Esophagus squamous epithelium (tissue), 5 donors: ENCODE data around the gene SLC25A22. TPM values are rescaled to one million over a fixed set of nuclear protein-coding genes. Genes with fewer than 3 reads are reported as not detected.

Source experiments
- DNase-seq: peaks from one replicate; lab custom pipeline; 2025; lab: John Stamatoyannopoulos, UW
- H3K27ac ChIP-seq, 4 donors: fragments of 200-600 bp; sonication (generic); one replicate each; pipeline ENCODE4 v1.5.1; 2016 to 2019; ENCODE audit warnings: mild to moderate bottlenecking in 1 of 4
- H3K27me3 ChIP-seq, 4 donors: fragments of 200-600 bp; sonication (generic); 1 replicate in 3 of 4; 2 replicates in 1 of 4; pipeline versions ENCODE4 v1.5.1 to v1.6.0; 2017 to 2021; ENCODE audit warnings: antibody characterized with exemption in 1 of 4
- H3K36me3 ChIP-seq, 3 donors: fragments of 200-600 bp; sonication (generic); one replicate each; pipeline ENCODE4 v1.5.1; 2016 to 2019
- H3K4me1 ChIP-seq, 3 donors: fragments of 200-600 bp; sonication (generic); one replicate each; pipeline ENCODE4 v1.5.1; 2017 to 2019
- H3K4me3 ChIP-seq, 4 donors: fragments of 200-600 bp; sonication (generic); 1 replicate in 3 of 4; 2 replicates in 1 of 4; pipeline ENCODE4 v1.5.1; 2016 to 2019; ENCODE audit warnings: mild to moderate bottlenecking in 2 of 4, moderate library complexity in 1 of 4
- H3K9me3 ChIP-seq, 3 donors: fragments of 200-600 bp; sonication (generic); one replicate each; pipeline ENCODE4 v1.5.1; 2016 to 2019
- POLR2A ChIP-seq, 4 donors: fragments of 450-650 bp; IDR thresholded peaks; one replicate each; pipeline ENCODE4 v1.6.1; 2017; ENCODE audit warnings: antibody characterized with exemption in 4 of 4, mild to moderate bottlenecking in 4 of 4, moderate library complexity in 3 of 4
- WGBS, 2 donors: methylation state at CpG; one replicate each; pipeline ENCODE4 v1.1.5; 2018; 5-methylcytosine and 5-hydroxymethylcytosine counted together
- intact Hi-C: fragments of 100-400 bp; cut with DNase I; formaldehyde crosslinking; loops from one replicate; pipeline ENCODE4 v1.15.0; 2022
- total RNA-seq, 4 donors: library from RNA; depleted of rRNA; stranded (reverse); fragments of >200 nt; gene quantifications; one replicate each; pipeline ENCODE4 v1.1.0, GENCODE V29; 2016
- TF ChIP-seq, protein P1 (sequence below), 6 experiments: fragments of 450-650 bp in 4 of 6; fragments of 200-600 bp in 2 of 6; sonication (generic) in 2 of 6; IDR thresholded peaks; one replicate each; pipeline ENCODE4 v1.5.1; 2016 to 2019; ENCODE audit warnings: antibody characterized with exemption in 6 of 6, mild to moderate bottlenecking in 4 of 6, moderate library complexity in 4 of 6
- donor health status: DM: yes; HTN: yes; CAD: no.

SLC25A22 gene
- total RNA-seq, 4 donors from 2014 or later = 4.0 to 14.7 (median 9.8) TPM

DNA sequence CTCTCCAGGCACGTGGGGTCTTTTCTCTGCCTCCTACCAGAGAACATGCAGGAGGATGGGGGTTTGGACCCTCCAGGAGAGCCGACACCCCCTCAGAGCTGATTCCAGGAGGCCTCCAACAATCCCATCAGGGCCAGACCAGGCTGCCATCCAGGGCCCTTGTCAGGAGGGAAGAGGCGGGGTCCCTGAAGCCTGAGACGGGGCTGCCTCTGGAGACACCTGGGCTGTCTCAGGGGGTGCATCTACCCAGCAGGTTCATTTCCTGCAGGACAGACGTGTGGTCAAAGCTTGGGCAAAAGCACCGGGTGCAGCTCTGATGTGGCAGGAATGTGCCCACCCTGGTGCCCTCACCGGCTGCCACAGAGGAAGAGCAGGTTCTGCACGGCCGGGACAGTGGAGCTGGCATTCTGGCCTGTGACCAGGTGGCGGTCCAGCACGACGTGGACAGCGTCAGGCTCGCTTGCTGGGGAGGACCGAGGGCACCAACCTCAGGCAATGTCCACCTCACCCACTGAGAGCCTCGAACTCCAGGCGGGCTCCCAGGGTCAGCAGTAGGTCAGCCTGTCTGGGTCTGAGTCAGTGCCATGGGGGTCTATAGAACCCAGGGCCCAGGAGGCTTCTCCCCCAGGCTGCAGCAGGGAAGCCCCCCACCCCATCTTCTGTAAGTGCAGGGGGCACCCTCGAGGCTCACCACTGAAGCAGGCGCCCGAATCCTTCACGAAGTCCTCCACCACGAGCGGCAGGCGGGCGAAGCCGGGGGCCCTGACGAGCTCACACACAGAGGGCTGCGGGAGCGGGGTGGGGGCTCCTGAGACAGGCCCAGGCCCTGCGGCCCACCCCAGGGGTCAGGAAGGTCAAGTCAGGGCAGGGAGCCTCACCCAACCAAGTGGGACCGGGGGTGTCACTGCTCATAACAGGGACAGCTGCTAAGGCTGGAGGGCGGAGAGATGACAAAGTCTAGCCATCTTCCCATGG lies 27.2 kb downstream of the SLC25A22 start:
- Histone ChIP-seq H3K36me3 (peaks cover 15 to 90% (median 34%) of the 10 kb centered on the region in 3 donors), H3K27ac (no peak overlapping the region), H3K4me3 (no peak overlapping the region), H3K27me3 (no peaks in the 10 kb centered on the region), H3K9me3 (no peaks in the 10 kb centered on the region), H3K4me1 (peaks cover 9 to 40% (median 12%) of the 10 kb centered on the region in 3 donors)
- DNase-seq = no peak
- TF ChIP-seq, protein P1, sequence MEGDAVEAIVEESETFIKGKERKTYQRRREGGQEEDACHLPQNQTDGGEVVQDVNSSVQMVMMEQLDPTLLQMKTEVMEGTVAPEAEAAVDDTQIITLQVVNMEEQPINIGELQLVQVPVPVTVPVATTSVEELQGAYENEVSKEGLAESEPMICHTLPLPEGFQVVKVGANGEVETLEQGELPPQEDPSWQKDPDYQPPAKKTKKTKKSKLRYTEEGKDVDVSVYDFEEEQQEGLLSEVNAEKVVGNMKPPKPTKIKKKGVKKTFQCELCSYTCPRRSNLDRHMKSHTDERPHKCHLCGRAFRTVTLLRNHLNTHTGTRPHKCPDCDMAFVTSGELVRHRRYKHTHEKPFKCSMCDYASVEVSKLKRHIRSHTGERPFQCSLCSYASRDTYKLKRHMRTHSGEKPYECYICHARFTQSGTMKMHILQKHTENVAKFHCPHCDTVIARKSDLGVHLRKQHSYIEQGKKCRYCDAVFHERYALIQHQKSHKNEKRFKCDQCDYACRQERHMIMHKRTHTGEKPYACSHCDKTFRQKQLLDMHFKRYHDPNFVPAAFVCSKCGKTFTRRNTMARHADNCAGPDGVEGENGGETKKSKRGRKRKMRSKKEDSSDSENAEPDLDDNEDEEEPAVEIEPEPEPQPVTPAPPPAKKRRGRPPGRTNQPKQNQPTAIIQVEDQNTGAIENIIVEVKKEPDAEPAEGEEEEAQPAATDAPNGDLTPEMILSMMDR (IDR thresholded peaks at IDR 0.05) = no peak
- no peak for TF ChIP-seq POLR2A (IDR thresholded peaks at IDR 0.05)
- intact Hi-C loops = no loop called here
- WGBS, 2 donors = 84% methylated on average over 7 of the region's 32 CpGs; no CpG with 5 or more reads in 1 of the 2 donors

DNA sequence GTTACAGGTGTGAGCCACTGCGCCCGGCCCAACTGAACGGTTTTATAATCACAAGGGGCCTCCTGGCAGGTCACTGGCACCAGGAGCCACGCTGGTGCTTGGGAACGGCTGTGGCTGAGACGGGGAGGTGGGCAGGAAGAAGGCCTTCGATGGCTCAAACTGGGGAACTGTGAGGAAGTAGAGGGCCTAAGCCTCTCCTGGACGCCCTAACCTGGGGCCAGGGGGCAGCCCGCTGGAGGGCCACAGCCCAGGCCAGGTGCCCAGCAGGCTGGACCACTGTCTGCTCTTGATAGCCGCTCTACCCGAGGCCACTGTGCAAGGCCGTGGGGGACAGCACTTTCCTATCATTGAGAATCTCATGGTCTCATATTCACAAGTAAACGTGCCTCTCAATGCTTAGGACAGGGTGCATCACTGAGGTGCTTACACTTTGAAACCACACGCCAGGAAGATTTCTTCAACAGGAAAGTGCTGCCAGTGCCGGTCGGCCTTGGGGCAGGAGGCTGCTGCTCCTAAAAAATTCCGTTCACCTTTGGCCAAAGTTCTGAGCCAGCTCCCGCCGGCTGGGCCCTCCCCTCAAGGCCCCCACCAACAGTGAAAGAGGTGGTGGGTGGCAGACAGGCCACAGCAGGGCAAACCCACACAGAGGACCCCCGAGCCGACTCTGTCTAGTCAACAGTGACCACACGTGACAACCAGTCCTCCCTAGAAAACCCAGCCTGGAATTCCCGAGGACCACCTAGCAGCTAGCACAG lies 28.0 kb downstream of the SLC25A22 start:
- intact Hi-C loops = no loop called here
- TF ChIP-seq, protein P1 (IDR thresholded peaks at IDR 0.05) = no peak
- no peak for TF ChIP-seq POLR2A (IDR thresholded peaks at IDR 0.05)
- peaks cover 3 to 39% (median 4%) of the 10 kb centered on the region in 3 donors for H3K4me1 ChIP-seq
- H3K27ac ChIP-seq = no peak overlapping the region
- DNase-seq = no peak
- WGBS, 2 donors = 90 to 92% methylated on average over 4 to 5 of the region's 23 CpGs
- H3K9me3 ChIP-seq = no peaks in the 10 kb centered on the region
- H3K27me3 ChIP-seq = no peaks in the 10 kb centered on the region
- peaks cover 24 to 99% (median 41%) of the 10 kb centered on the region in 3 donors for H3K36me3 ChIP-seq
- H3K4me3 ChIP-seq = no peak overlapping the region

DNA sequence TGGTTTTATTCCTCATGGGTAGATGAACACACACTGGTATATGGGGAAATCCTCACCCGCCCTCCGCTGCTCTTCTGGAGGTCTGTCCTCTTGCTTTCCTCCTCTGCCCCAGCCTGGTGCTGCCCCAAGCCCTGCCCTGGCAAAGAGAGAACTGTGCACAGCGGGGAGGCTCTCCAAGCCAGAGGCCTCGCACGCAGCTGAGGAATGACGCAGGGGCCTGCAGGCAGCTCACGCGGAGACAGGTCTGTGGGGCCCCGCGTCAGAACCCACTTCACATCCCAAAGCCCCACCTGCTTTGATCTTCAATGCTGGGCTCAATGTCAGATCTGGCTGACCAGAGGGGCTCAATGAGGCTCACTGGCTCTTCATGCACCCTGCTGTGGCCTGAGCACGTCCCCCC lies 30.8 kb downstream of the SLC25A22 start:
- 71 to 100% methylated on average over 2 to 4 of the region's 11 CpGs for WGBS, 2 donors
- no peaks in the 10 kb centered on the region for H3K27me3 ChIP-seq
- peaks cover 33 to 97% (median 48%) of the 10 kb centered on the region in 3 donors for H3K36me3 ChIP-seq
- no peak for DNase-seq
- peaks cover 0 to 36% (median 7%) of the 10 kb centered on the region in 3 donors for H3K4me1 ChIP-seq
- no peak overlapping the region for H3K27ac ChIP-seq
- intact Hi-C loops = no loop called here
- H3K4me3 ChIP-seq = no peak overlapping the region
- no peaks in the 10 kb centered on the region for H3K9me3 ChIP-seq
- no peak for TF ChIP-seq POLR2A (IDR thresholded peaks at IDR 0.05)
- TF ChIP-seq, protein P1 (IDR thresholded peaks at IDR 0.05) = no peak

DNA sequence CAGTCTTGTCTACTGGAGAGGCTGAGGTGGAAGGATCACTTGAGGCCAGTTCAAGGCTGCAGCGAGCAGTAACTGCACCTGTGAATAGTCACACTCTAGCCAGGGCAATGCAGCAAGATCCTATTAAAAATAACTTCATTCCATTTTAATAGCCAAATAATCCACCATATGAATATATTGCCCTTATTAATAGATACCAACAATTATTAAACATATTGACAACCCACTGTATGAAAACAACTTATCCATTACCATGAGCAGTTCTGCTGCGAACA lies 31.2 kb downstream of the SLC25A22 start:
- peaks cover 33 to 97% (median 44%) of the 10 kb centered on the region in 3 donors for H3K36me3 ChIP-seq
- H3K27me3 ChIP-seq = no peaks in the 10 kb centered on the region
- intact Hi-C loops = no loop called here
- H3K9me3 ChIP-seq = no peaks in the 10 kb centered on the region
- H3K4me3 ChIP-seq = no peak overlapping the region
- peaks cover 0 to 39% (median 7%) of the 10 kb centered on the region in 3 donors for H3K4me1 ChIP-seq
- H3K27ac ChIP-seq = no peak overlapping the region
- no peak for DNase-seq
- WGBS, 2 donors = 95 to 97% methylated on average over 2 of the region's 2 CpGs
- TF ChIP-seq POLR2A (IDR thresholded peaks at IDR 0.05) = no peak
- TF ChIP-seq, protein P1 (IDR thresholded peaks at IDR 0.05) = no peak
